A673 (cell line): Measurements from ENCODE around the gene LIN54. TPM values are rescaled to one million over a fixed set of nuclear protein-coding genes. Genes with fewer than 3 reads are reported as not detected.

Experiments used
- BruUV-seq: library from RNA; stranded (reverse); fragments of 400-500 nt; replicated peaks from 2 replicates; lab custom pipeline; 2021; lab: Mats Ljungman, UMichigan
- CTCF ChIA-PET: fragments of 300-600 bp; sonication (Branson Sonifier 250); formaldehyde crosslinking; loops from one replicate; lab custom pipeline; 2022; ENCODE audit warnings: antibody characterized with exemption; lab: Charles Lee
- POLR2A ChIA-PET: fragments of 300-600 bp; sonication (Branson Sonifier 250); formaldehyde crosslinking; loops from one replicate; lab custom pipeline; 2022; ENCODE audit warnings: antibody characterized with exemption; ENCODE audit not compliant: low non-redundant PET; lab: Charles Lee
- DNase-seq: peaks from one replicate; pipeline ENCODE4 v3.0.0-alpha.2; 2015; ENCODE audit warnings: low spot score
- H3K27ac ChIP-seq: fragments of 200-600 bp; sonication (generic); 2 replicates; pipeline ENCODE4 v1.5.1; 2016; ENCODE audit warnings: mixed run types, low read depth, mild to moderate bottlenecking, mixed read lengths, antibody characterized with exemption, low read length; ENCODE audit not compliant: poor library complexity, severe bottlenecking
- H3K27me3 ChIP-seq: fragments of 200-600 bp; sonication (generic); replicated peaks from 2 replicates; pipeline ENCODE4 v1.6.1; 2017; ENCODE audit warnings: mixed run types, low read depth, mild to moderate bottlenecking, mixed read lengths, antibody characterized with exemption, low read length; ENCODE audit not compliant: insufficient read depth, poor library complexity
- H3K36me3 ChIP-seq: fragments of 200-600 bp; sonication (generic); 2 replicates; pipeline ENCODE4 v1.6.1; 2016; ENCODE audit warnings: mixed run types, mild to moderate bottlenecking, mixed read lengths, antibody characterized with exemption, low read length; ENCODE audit not compliant: insufficient read depth, poor library complexity, severe bottlenecking
- H3K4me1 ChIP-seq: fragments of 200-600 bp; sonication (generic); 2 replicates; pipeline ENCODE4 v1.6.1; 2017; ENCODE audit warnings: mixed run types, mild to moderate bottlenecking, mixed read lengths, antibody characterized with exemption, low read length; ENCODE audit not compliant: insufficient read depth, poor library complexity, severe bottlenecking
- H3K4me3 ChIP-seq: fragments of 200-600 bp; sonication (generic); 2 replicates; pipeline ENCODE4 v1.5.1; 2016; ENCODE audit warnings: low read depth, mixed run types, mild to moderate bottlenecking, mixed read lengths, low read length; ENCODE audit not compliant: poor library complexity, severe bottlenecking
- H3K9me3 ChIP-seq: fragments of 200-600 bp; sonication (generic); 2 replicates; pipeline ENCODE4 v1.6.1; 2016; ENCODE audit warnings: mixed run types, low read depth, mild to moderate bottlenecking, mixed read lengths, antibody characterized with exemption, low read length; ENCODE audit not compliant: poor library complexity, severe bottlenecking
- CTCF ChIP-seq: fragments of 300-800, 200-600 bp; sonication (generic); conservative IDR thresholded peaks from 2 replicates; pipeline ENCODE4 v1.5.1; 2017; ENCODE audit warnings: low read depth, mild to moderate bottlenecking, antibody characterized with exemption, low read length, moderate library complexity, mixed read lengths
- EZH2 ChIP-seq: fragments of 200-600 bp; sonication (generic); IDR thresholded peaks from 2 replicates; pipeline ENCODE4 v1.6.1; 2017; ENCODE audit warnings: borderline replicate concordance, low read depth, mild to moderate bottlenecking, mixed read lengths, antibody characterized with exemption, low read length; ENCODE audit not compliant: poor library complexity, severe bottlenecking
- intact Hi-C: fragments of 100-400 bp; cut with micrococcal nuclease; formaldehyde crosslinking; loops from one replicate; pipeline ENCODE4 v1.10.0; 2022; ENCODE audit not compliant: unreplicated experiment
- total RNA-seq: library from RNA; stranded (reverse); gene quantifications from 2 replicates; pipeline ENCODE4 v1.2.3, GENCODE V29; 2021

The LIN54 gene
- total RNA-seq, 1 experiment from 2014 or later: 16.0 TPM

- no peaks in the 10 kb centered on the region for H3K36me3 ChIP-seq
- no peaks in the 10 kb centered on the region for H3K4me1 ChIP-seq
- POLR2A ChIA-PET: no interaction called here
- no peaks in the 10 kb centered on the region for H3K27me3 ChIP-seq
- no peak overlapping the region for H3K4me3 ChIP-seq
- H3K9me3 ChIP-seq: no peaks in the 10 kb centered on the region
- H3K27ac ChIP-seq: no peak overlapping the region
- intact Hi-C loops: no loop called here
- no TSS peak for BruUV-seq
- TF ChIP-seq EZH2 (no peak), CTCF (no peak)
- no peak for DNase-seq
- CTCF ChIA-PET: no interaction called here
Measured at GRCh38 chr4:82947498-82947897, 63.1 kb downstream of the LIN54 start.

- Histone ChIP-seq H3K4me3 (no peak overlapping the region), H3K27ac (no peak overlapping the region), H3K36me3 (peaks cover 10% of the 10 kb centered on the region), H3K9me3 (no peaks in the 10 kb centered on the region), H3K27me3 (no peaks in the 10 kb centered on the region), H3K4me1 (no peaks in the 10 kb centered on the region)
- TF ChIP-seq CTCF (no peak), EZH2 (no peak)
- intact Hi-C loops: no loop called here
- no peak for DNase-seq
- no TSS peak for BruUV-seq
- POLR2A ChIA-PET: no interaction called here
- CTCF ChIA-PET: no interaction called here
Measured at GRCh38 chr4:82939414-82939813, 71.2 kb downstream of the LIN54 start.

GRCh38 chr4:82934441-82934840, 76.2 kb downstream of the LIN54 start:
- Histone ChIP-seq H3K4me1 (no peaks in the 10 kb centered on the region), H3K27ac (no peak overlapping the region), H3K9me3 (no peaks in the 10 kb centered on the region), H3K4me3 (no peak overlapping the region), H3K27me3 (no peaks in the 10 kb centered on the region), H3K36me3 (peaks cover 20% of the 10 kb centered on the region)
- POLR2A ChIA-PET: no interaction called here
- intact Hi-C loops: no loop called here
- CTCF ChIA-PET: no interaction called here
- DNase-seq: no peak
- TF ChIP-seq EZH2: no peak
- no peak for TF ChIP-seq CTCF
- no TSS peak for BruUV-seq
